GM19395 (cell line): ENCODE measurements around the gene LCNL1.

Experiments
- ATAC-seq: cut with Tn5 transposase; IDR thresholded peaks from one replicate; pipeline ENCODE4 v1.9.1; 2021; ENCODE audit warnings: mild to moderate bottlenecking, moderate library complexity; ENCODE audit not compliant: unreplicated experiment

Gene LCNL1

GRCh38 chr9:136973618-136974617 is 8.9 kb upstream of the LCNL1 start:
- ATAC-seq: no peak

- ATAC-seq: no peak
Observed at GRCh38 chr9:136974817-136975535, 7.8 kb upstream of the LCNL1 start.

GRCh38 chr9:136975644-136976043 is 7.1 kb upstream of the LCNL1 start:
- no peak for ATAC-seq

GRCh38 chr9:136977223-136977622 is 5.6 kb upstream of the LCNL1 start, which contains the start of gene PTGDS:
Gene PTGDS, plus strand, starts transcription at chr9:136977504. Its CDS starts 75 bp downstream, at chr9:136977579.
- ATAC-seq: no peak

GRCh38 chr9:136977649-136978072 is 5.1 kb upstream of the LCNL1 start:
- ATAC-seq: no peak

DNA sequence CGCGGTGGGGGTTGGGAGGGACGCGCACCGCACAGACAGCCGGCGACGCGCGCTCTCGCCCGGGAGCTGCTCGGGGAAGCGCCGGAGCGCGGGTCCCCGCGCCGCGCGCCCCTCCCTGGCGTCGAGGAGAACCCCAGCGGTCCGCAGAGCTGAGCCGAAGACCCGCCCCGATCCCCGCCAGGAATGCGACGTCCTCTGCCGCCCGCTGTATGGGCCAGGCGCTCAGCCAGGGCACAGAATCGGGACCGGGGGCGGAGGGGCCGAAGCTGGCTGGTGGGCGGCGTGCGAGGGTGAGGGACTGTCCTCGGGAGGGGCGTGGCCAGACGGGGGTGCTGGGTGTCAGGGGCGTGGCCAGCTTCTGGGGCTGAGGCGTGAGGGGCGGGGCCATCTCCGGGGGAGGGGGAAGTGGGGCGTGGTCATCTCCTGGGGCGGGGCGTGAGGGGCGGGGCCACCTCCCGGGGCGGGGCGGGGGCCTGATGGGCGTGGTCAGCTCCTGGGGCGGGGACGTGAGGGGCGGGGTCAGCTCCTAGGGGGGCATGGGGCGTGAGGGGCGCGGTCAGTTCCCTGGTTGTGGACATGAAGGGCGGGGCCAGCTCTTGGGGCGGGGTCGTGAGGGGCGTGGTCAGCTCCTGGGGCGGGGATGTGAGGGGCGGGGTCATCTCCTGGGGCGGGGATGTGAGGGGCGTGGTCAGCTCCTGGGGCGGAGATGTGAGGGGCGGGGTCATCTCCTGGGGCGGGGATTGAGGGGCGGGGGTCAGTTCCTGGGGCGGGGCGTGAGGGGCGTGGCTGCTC is 4.5 kb upstream of the LCNL1 start:
- no peak for ATAC-seq

GRCh38 chr9:136978865-136979544 is 3.8 kb upstream of the LCNL1 start:
- no peak for ATAC-seq

DNA sequence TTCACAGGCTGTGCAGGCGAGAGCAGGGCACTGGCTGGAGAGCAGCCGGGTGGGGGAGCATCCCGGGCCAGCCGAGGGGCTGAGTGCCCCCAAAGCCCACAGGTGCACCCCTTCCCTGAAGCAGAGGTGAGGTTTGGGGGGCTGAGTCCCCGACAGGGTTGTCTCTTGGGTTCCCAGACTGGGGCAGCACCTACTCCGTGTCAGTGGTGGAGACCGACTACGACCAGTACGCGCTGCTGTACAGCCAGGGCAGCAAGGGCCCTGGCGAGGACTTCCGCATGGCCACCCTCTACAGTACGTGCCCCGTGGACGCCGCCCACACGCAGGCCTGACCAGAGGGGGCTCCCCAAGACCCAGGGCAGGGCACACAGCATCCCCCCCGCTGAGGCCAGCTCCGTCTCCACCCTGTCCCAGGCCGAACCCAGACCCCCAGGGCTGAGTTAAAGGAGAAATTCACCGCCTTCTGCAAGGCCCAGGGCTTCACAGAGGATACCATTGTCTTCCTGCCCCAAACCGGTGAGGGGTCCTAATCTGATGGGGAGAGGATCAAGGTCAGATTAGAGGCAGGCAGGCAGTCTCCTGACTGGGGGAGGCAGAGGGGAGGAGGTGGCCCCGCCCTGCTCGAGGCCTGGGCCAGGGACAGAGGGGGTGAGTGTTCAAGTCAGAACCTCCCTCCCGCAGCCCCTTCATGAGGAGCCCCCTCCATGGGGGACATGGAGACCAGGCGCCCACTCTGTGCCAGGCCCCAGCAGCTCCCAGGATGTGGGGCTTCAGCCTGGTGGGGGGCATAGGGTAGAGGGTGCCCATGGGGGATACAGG is 2.8 kb upstream of the LCNL1 start:
- ATAC-seq: no peak

- no peak for ATAC-seq
Observed at GRCh38 chr9:136980669-136981478, 1.9 kb upstream of the LCNL1 start.

DNA sequence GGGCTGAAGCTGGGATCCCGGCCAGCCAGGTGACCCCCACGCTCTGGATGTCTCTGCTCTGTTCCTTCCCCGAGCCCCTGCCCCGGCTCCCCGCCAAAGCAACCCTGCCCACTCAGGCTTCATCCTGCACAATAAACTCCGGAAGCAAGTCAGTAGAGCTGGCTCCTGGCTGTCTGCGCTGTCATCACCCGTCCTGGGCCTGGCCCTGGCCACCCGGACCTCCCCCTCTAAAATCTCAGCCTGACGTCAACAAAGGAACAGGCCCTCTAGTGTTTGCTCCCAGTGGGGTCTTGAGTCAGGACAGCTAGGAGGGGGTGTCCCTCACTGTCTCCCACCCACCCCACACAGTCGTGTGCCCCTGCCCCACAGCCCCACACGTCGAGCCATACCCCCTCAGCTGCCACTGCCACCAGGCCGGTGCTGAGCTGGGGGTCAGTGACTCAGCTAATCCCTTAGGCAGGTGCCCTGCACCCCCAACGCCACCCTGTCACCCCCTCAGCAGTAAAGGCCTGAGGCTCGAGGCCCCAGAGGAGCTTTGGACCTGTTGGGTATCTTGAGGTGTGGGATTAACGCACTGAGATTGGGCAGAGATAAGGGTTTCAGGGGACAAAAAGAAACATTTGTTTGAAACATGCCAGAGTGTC is 1.1 kb upstream of the LCNL1 start:
- no peak for ATAC-seq

DNA sequence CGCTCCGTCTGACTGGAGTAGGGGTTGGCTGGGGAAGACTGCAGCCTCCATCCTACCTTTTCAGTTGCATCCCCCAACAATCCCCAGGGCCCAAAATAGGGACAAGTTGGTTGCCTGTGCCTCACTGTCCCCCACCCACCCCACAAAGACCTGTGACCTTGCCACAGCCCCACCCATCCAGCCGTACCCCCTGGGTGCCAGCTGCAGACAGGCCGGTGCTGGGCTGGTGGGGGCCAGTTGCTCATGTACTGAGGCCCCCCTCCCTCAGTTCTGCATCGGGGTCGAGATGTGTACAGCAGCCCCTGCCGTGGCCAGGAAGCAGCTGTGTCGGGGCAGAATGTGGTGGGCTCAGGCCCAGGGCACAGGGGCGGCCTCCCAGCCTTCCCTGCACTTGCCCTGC is 374 bp downstream of the LCNL1 start:
- no peak for ATAC-seq

DNA sequence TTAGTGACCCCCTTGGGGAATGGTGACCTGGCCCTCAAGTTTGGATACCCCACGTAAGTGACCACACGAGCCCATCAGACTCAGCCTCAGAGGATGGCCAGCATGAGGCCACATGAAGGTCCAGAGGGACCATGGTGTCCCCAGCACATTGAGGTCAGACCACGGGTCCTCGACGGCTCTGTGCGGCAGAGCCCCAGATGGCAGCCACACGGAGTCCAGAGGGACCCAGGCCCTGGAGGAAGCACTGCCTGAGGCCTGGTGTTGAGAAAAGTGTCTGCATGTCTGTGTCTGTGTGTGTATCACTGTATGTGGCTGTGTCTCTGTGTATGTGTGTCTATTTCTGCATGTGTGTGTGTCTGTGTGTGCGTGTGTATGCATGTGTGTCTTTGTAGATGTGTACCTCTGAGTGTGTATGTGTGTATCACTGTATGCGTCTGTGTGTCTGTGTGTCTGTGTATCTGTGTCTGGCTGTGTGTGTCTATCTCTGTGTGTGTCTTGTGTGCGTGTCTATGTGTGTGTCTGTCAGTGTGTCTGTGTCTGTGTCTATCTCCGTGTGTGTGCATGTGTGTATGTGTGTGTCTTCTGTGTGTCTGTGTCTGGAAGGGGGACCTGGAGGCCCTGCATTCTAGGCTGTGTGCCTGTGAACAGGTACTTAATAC is 992 bp downstream of the LCNL1 start:
- no peak for ATAC-seq

DNA sequence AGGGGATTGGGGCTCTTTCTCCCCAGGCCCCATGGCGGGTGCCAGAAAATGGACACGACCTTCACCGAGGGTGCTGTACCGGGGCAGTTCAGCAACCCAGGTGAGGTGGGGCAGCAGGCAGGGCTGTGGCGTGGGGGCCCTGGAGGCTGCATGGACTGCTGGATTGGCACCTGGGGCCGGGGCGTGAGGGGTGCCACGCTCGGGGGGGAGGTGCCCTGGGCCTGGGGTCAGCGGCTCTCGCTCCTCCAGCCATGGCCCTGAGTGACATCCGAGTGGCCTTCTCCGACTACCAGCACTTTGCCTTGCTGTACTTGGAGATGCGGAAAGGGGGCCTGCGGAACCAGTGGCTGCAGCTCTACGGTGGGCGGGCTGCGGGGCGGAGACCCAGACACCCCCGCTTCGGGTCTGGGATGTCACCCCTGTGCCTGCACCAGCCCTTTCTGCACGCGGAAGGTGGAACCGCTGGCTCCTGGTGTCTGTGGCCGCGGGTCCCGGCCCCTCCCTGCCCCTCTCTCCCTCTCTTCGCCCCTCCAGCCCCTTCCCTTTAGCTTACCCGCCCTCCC is 1.8 kb downstream of the LCNL1 start:
- ATAC-seq: no peak

GRCh38 chr9:136985027-136985602 is 2.3 kb downstream of the LCNL1 start:
- no peak for ATAC-seq

- ATAC-seq: no peak
Observed at GRCh38 chr9:136985853-136986252, 3.1 kb downstream of the LCNL1 start.

DNA sequence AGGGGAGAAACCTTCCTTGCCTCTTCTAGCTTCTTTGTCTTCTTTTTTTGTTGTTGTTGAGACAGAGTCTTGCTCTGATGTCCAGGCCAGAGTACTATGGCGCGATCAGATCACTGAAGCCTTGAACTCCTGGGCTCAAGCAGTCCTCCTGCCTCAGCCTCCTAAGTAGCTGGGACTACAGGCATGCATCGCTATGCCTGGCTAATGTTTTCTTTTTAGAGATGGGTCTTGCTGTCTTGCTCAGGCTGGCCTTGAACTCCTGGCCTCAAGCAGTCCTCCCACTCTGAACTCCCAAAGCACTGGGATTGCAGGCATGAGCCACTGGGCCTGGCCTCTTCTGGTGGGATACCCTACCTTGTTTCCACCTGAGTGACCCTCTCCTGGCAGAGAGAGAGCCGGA is 6.1 kb downstream of the LCNL1 start:
- ATAC-seq: no peak

DNA sequence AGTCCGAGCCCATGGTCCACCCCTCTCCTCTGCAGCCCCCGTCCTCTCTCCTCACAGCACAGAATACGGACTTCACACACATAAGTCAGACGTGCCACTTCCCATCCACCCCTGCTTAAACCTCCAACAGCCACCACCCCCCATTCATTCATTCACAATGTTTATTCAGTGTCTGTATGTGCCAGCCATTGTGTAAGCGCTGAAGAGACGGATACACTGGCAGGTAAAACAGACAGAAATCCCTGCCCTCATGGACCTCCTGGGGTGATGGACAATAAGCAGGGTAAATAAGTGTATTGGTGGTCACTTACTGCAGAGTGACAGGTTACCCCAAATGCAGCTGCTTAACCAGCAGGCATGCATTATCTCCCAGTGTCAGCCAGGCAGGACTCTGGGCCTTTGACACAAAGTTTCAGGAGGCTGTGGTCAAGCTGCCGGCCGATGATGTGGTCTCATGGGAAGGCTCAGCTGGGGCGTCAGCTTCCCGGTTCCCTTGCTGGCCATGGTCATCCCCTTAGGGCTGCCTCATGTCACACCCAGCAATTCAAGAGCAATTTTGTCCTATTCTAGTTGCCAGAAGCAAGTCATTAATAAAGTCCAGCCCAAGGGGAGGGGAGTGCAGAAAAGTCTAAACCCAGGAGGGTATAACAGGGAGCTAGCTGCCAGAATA is 7.6 kb downstream of the LCNL1 start:
- no peak for ATAC-seq
